H1 (cell line): ENCODE results near the gene SMOC2. TPM values are rescaled to one million over a fixed set of nuclear protein-coding genes. Genes with fewer than 3 reads are reported as not detected.

ENCODE experiments used
- CHD2 ChIP-seq: IDR thresholded peaks from 2 replicates; pipeline ENCODE4 v1.6.1; 2012; ENCODE audit warnings: low read length, improper control_type of control experiment
- CHD7 ChIP-seq: fragments of 300-600 bp; sonication (generic); IDR thresholded peaks from 2 replicates; pipeline ENCODE4 v1.7.1; 2012; ENCODE audit warnings: low read length, moderate library complexity, mild to moderate bottlenecking, inconsistent platforms; ENCODE audit not compliant: insufficient replicate concordance
- RFX5 ChIP-seq: IDR thresholded peaks from 2 replicates; pipeline ENCODE4 v1.6.1; 2011; ENCODE audit warnings: low read depth, low read length, improper control_type of control experiment, borderline replicate concordance
- SAP30 ChIP-seq: fragments of 300-600 bp; sonication (generic); IDR thresholded peaks from 2 replicates; pipeline ENCODE4 v1.7.1; 2012; ENCODE audit warnings: low read length, moderate library complexity, mild to moderate bottlenecking, inconsistent platforms; ENCODE audit not compliant: insufficient read depth, insufficient replicate concordance
- TBP ChIP-seq: IDR thresholded peaks from 2 replicates; pipeline ENCODE4 v1.6.1; 2011; ENCODE audit warnings: low read depth, low read length, improper control_type of control experiment
- polyA plus RNA-seq, 7 experiments: library from polyadenylated mRNA; depleted of rRNA in 3 of 7; stranded (reverse) in 5 of 7; unstranded in 2 of 7; fragments of >200 nt in 5 of 7; fragments of 200-250 nt in 2 of 7; gene quantifications; 1 replicate in 5 of 7; 2 replicates in 1 of 7; 4 replicates in 1 of 7; pipeline versions ENCODE4 v1.2.1 to v1.2.3, GENCODE V29; 2011 to 2013; ENCODE audit warnings: missing spikeins in 2 of 7, mixed read lengths in 2 of 7
- total RNA-seq: library from RNA; stranded (reverse); fragmentation: NEBNext Ultra II Directional; extraction: Animal tissue kit (Norgen Biotek cat#: 25700); gene quantifications from 2 replicates; pipeline ENCODE4 v1.2.1, GENCODE V29; 2021

The SMOC2 gene
- total and polyA plus RNA-seq, 2 of the 8 experiments (the other 6 are each of a cell fraction or from before 2014, with no cell fraction given), result 7.7 to 8.5 TPM

DNA sequence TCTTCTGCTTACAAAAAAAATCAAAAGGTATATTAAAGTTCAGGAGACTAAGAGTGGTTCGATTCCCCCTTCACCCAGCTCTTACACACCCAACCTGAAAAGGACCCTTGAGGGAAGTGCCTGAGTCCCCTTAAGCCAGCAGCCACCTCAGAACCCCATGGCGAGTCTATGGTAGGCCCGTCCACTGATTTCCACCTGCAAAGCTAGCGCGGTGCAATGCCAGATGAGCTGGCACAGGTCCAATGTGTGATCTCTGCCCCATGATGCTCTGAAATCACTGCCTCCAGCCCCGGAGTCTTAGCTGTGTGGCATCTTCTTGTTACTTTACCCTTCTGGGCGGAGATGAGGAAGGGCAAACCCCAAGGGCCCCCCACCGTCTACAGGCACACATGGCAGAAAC, 109.3 kb downstream of the SMOC2 start (continued):
- TF ChIP-seq CHD7, result no peak
- TF ChIP-seq TBP, result no peak
- no peak for TF ChIP-seq CHD2
- TF ChIP-seq RFX5, result no peak
- TF ChIP-seq SAP30, result no peak
